Endodermal cell (in vitro differentiated cells): ENCODE measurements around the gene LRRC70. TPM values are rescaled to one million over a fixed set of nuclear protein-coding genes. Genes with fewer than 3 reads are reported as not detected.

ENCODE experiments used
- DNase-seq: peaks from one replicate; pipeline ENCODE4 v3.0.0-alpha.2; 2017
- H3K27ac ChIP-seq: 2 replicates; pipeline ENCODE4 v1.5.1; 2013; ENCODE audit warnings: mild to moderate bottlenecking, low read depth, low read length, moderate library complexity
- H3K27me3 ChIP-seq: 2 replicates; pipeline ENCODE4 v1.6.1; 2013; ENCODE audit warnings: mild to moderate bottlenecking, low read length, moderate library complexity; ENCODE audit not compliant: insufficient read depth, control insufficient read depth, poor library complexity, severe bottlenecking
- H3K36me3 ChIP-seq: 2 replicates; pipeline ENCODE4 v1.7.0; 2013; ENCODE audit warnings: mild to moderate bottlenecking, low read length, moderate library complexity; ENCODE audit not compliant: control insufficient read depth, insufficient read depth
- H3K4me1 ChIP-seq: one replicate; pipeline ENCODE4 v1.7.0; 2013; ENCODE audit warnings: low read length; ENCODE audit not compliant: control insufficient read depth, insufficient read depth
- H3K4me3 ChIP-seq: 2 replicates; pipeline ENCODE4 v1.5.1; 2013; ENCODE audit warnings: mild to moderate bottlenecking, low read length, moderate library complexity
- H3K9ac ChIP-seq: 2 replicates; pipeline ENCODE4 v1.6.1; 2013; ENCODE audit warnings: mild to moderate bottlenecking, low read length, moderate library complexity; ENCODE audit not compliant: poor library complexity, severe bottlenecking; ENCODE audit errors: extremely low read depth
- H3K9me3 ChIP-seq: 2 replicates; pipeline ENCODE4 v1.6.1; 2013; ENCODE audit warnings: mild to moderate bottlenecking, low read length, moderate library complexity; ENCODE audit not compliant: control insufficient read depth
- H3K27ac Mint-ChIP-seq: 2 replicates; pipeline ENCODE4 v1.8.0; 2020; ENCODE audit warnings: mixed read lengths
- H3K27me3 Mint-ChIP-seq: 2 replicates; pipeline ENCODE4 v1.8.0; 2021; ENCODE audit warnings: mild to moderate bottlenecking, mixed read lengths; ENCODE audit not compliant: insufficient read depth
- H3K36me3 Mint-ChIP-seq: 2 replicates; pipeline ENCODE4 v1.8.0; 2020; ENCODE audit warnings: low read depth, mixed read lengths
- H3K4me1 Mint-ChIP-seq: 2 replicates; pipeline ENCODE4 v1.8.0; 2020; ENCODE audit warnings: mixed read lengths
- H3K4me3 Mint-ChIP-seq: 2 replicates; pipeline ENCODE4 v1.8.0; 2020; ENCODE audit warnings: mild to moderate bottlenecking, moderate library complexity, mixed read lengths
- H3K9me3 Mint-ChIP-seq: 2 replicates; pipeline ENCODE4 v1.8.0; 2020; ENCODE audit warnings: mild to moderate bottlenecking, mixed read lengths
- CTCF ChIP-seq: fragments of 200-600 bp; sonication (generic); conservative IDR thresholded peaks from 2 replicates; pipeline ENCODE4 v1.5.0; 2021; ENCODE audit warnings: antibody characterized with exemption, mild to moderate bottlenecking
- WGBS, 2 experiments: methylation state at CpG; one replicate each; pipeline versions ENCODE4 v1.1.5 to v1.1.7; 2013; ENCODE audit warnings: missing lambda C conversion rate in 2 of 2, mixed read lengths in 1 of 2; ENCODE audit not compliant: insufficient coverage in 1 of 2, insufficient read length in 1 of 2; 5-methylcytosine and 5-hydroxymethylcytosine counted together
- total RNA-seq, 2 donors: library from RNA; stranded (reverse); fragmentation: NEBNext Ultra II Directional in 1 of 2; extraction: Animal tissue kit (Norgen Biotek cat#: 25700) in 1 of 2; gene quantifications; 2 replicates in 1 of 2; 3 replicates in 1 of 2; pipeline ENCODE4 v1.2.1, GENCODE V29; 2021

The LRRC70 gene
- total RNA-seq, 2 donors from 2014 or later, result 1.4 TPM

GRCh38 chr5:62614355-62614754 is 35.7 kb downstream of the LRRC70 start:
- H3K4me1 Mint-ChIP-seq, result no peaks in the 10 kb centered on the region
- DNase-seq, result no peak
- no peak overlapping the region for H3K27ac Mint-ChIP-seq
- H3K36me3 ChIP-seq, result peaks cover 10% of the 10 kb centered on the region
- WGBS, 2 experiments, result 90 to 95% methylated on average over 5 to 8 of the region's 8 CpGs
- peaks cover 35% of the 10 kb centered on the region for H3K36me3 Mint-ChIP-seq
- peaks cover 16% of the 10 kb centered on the region for H3K9me3 Mint-ChIP-seq
- H3K4me3 Mint-ChIP-seq, result no peak overlapping the region
- TF ChIP-seq CTCF, result no peak
- H3K4me1 ChIP-seq, result no peaks in the 10 kb centered on the region
- no peaks in the 10 kb centered on the region for H3K27me3 ChIP-seq
- no peak overlapping the region for H3K4me3 ChIP-seq
- no peaks in the 10 kb centered on the region for H3K27me3 Mint-ChIP-seq
- H3K9me3 ChIP-seq, result peaks cover 10% of the 10 kb centered on the region
- no peak overlapping the region for H3K9ac ChIP-seq
- no peak overlapping the region for H3K27ac ChIP-seq

- peaks cover 16% of the 10 kb centered on the region for H3K9me3 Mint-ChIP-seq
- Histone ChIP-seq H3K27me3 (no peaks in the 10 kb centered on the region), H3K9me3 (peaks cover 10% of the 10 kb centered on the region), H3K36me3 (peaks cover 10% of the 10 kb centered on the region), H3K27ac (no peak overlapping the region), H3K4me3 (no peak overlapping the region), H3K4me1 (no peaks in the 10 kb centered on the region), H3K9ac (no peak overlapping the region)
- H3K36me3 Mint-ChIP-seq, result peaks cover 36% of the 10 kb centered on the region
- WGBS, 2 experiments, result 93 to 100% methylated on average over 1 to 2 of the region's 2 CpGs
- no peak overlapping the region for H3K27ac Mint-ChIP-seq
- no peaks in the 10 kb centered on the region for H3K27me3 Mint-ChIP-seq
- no peak for TF ChIP-seq CTCF
- H3K4me1 Mint-ChIP-seq, result peaks cover 10% of the 10 kb centered on the region
- DNase-seq, result no peak
- no peak overlapping the region for H3K4me3 Mint-ChIP-seq
Measured at GRCh38 chr5:62616615-62617277, 38.1 kb downstream of the LRRC70 start.

GRCh38 chr5:62617943-62618342 is 39.3 kb downstream of the LRRC70 start:
- H3K27me3 Mint-ChIP-seq, result no peaks in the 10 kb centered on the region
- H3K9ac ChIP-seq, result no peak overlapping the region
- H3K4me1 ChIP-seq, result no peaks in the 10 kb centered on the region
- peaks cover 16% of the 10 kb centered on the region for H3K9me3 Mint-ChIP-seq
- peaks cover 33% of the 10 kb centered on the region for H3K36me3 Mint-ChIP-seq
- H3K4me1 Mint-ChIP-seq, result peaks cover 10% of the 10 kb centered on the region
- DNase-seq, result no peak
- peaks cover 10% of the 10 kb centered on the region for H3K36me3 ChIP-seq
- no peaks in the 10 kb centered on the region for H3K27me3 ChIP-seq
- H3K27ac Mint-ChIP-seq, result no peak overlapping the region
- no peak overlapping the region for H3K4me3 Mint-ChIP-seq
- peaks cover 10% of the 10 kb centered on the region for H3K9me3 ChIP-seq
- no peak overlapping the region for H3K27ac ChIP-seq
- TF ChIP-seq CTCF, result no peak
- H3K4me3 ChIP-seq, result no peak overlapping the region
